22Rv1 (cell line): ENCODE data around the gene SPEF1.

Experiments
- H3K27ac ChIP-seq: fragments of 450-650 bp; 2 replicates; pipeline ENCODE4 v1.5.1; 2017
- CTCF ChIP-seq: fragments of 450-650 bp; IDR thresholded peaks from 2 replicates; pipeline ENCODE4 v1.5.1; 2017; ENCODE audit warnings: mild to moderate bottlenecking
- ZFX ChIP-seq: fragments of 450-650 bp; IDR thresholded peaks from 2 replicates; pipeline ENCODE4 v1.6.1; 2017; ENCODE audit warnings: antibody characterized with exemption, borderline replicate concordance

Gene SPEF1

DNA sequence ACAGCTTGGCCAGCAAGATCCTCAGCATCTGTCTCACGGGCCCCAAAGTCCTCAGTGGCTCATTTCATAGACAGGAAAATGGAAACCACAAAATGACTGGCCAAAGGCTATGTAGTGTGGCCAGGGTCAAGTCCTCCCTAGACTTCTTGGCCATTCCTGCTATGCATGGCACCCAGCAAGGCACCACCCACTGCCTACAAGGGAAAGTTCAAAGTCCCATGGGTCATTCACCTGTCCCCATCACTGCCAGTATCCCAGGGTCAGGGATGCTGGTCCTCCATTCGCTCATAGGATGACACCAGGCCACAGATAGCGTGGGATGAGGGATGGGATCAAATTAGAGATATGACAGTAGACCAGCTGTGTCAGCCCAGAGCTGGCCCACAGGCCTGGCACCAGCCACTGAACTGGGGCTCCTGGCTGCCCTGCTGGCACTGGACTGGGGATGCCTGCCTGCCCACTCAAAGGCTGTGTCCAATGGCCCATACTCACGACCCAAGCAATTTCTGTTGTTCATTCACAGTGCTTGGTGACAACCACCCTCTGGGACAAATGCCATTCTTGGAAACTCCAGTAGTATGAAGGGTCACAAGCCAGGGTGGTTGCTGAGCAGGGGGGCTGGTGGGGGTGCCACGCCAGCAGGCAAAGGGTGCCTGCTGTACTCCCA, 25.3 kb downstream of the SPEF1 start:
- TF ChIP-seq CTCF (no peak), ZFX (no peak)
- H3K27ac ChIP-seq: no peak overlapping the region

- TF ChIP-seq CTCF (no peak), ZFX (no peak)
- H3K27ac ChIP-seq: no peak overlapping the region
Measured at GRCh38 chr20:3755269-3755668, 26.0 kb downstream of the SPEF1 start.

- TF ChIP-seq CTCF: no peak
- TF ChIP-seq ZFX: no peak
- H3K27ac ChIP-seq: no peak overlapping the region
Measured at GRCh38 chr20:3754276-3754630, 27.0 kb downstream of the SPEF1 start.

GRCh38 chr20:3753501-3754275, 27.6 kb downstream of the SPEF1 start:
- H3K27ac ChIP-seq: no peak overlapping the region
- TF ChIP-seq ZFX (no peak), CTCF (no peak)

DNA sequence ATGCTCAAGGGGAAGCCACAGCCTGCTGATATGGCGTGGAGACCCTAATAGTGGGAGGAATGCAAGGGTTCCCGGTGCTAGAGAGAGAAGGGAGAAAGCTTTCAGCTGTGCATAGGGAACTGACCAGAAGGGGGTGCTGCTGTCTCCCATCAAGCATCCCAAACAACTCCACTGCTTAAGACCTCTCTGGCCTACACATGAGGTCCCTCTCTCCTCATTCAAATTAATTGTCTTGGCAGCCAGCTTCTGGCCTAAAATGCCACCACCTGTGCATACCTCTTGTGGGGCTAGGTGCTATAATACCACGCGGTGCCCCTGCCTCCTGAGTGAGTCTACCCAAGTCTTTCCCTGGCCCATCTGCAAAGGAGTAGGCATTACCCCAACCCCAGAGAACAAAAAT, 28.1 kb downstream of the SPEF1 start:
- no peak overlapping the region for H3K27ac ChIP-seq
- TF ChIP-seq ZFX (no peak), CTCF (peak; percentile 88)

DNA sequence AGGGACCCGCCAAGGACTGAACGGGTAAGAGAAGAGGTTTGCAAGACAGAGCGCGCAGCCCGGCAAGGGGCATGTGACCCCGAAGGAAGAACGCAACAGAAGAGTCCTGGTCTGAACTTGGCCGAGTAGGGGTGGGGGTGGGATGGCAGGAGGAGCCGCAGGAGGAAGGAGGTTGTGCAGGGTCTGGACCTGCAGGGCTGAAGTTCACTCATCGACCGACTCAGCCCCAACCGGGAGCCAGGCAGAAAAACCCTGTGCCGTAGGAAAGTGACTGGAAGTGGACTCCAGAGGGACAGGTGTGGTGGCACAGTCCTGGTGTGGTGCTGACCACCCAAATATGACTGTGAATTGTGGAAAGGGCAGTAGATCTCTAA, 28.9 kb downstream of the SPEF1 start:
- TF ChIP-seq CTCF: no peak
- no peak for TF ChIP-seq ZFX
- H3K27ac ChIP-seq: no peak overlapping the region

DNA sequence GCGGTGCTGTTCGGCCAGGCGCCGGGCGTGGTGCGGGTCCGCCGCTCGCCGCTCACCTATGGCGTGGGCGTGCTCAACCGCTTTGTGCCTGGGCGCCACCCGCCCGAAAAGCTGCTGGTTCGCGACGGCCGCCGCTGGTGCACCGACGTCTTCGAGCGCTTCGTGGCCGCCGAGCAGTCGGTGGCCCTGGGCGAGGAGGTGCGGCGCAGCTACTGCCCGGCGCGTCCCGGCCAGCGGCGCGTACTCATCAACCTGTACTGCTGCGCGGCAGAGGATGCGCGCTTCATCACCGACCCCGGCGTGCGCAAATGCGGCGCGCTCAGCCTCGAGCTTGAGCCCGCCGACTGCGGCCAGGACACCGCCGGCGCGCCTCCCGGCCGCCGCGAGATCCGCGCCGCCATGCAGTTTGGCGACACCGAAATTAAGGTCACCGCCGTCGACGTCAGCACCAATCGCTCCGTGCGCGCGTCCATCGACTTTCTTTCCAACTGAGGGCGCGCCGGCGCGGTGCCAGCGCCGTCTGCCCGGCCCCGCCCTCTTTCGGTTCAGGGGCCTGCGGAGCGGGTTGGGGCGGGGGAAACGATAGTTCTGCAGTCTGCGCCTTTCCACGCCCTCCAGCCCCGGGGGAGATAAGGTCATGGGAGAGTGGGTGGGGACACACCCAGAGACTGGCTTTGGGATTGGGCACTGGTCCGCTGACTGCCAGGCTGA, 29.4 kb downstream of the SPEF1 start:
- TF ChIP-seq ZFX (no peak), CTCF (no peak)

More for the DNA sequence above, 29.4 kb downstream of the SPEF1 start:
- no peak overlapping the region for H3K27ac ChIP-seq
